PC-3 (cell line): ENCODE results near the gene TAMM41.

Source experiments
- EZH2 ChIP-seq: fragments of 300-600 bp; sonication (generic); IDR thresholded peaks from one replicate; pipeline ENCODE4 v1.6.1; 2017; ENCODE audit warnings: antibody characterized with exemption, mild to moderate bottlenecking, low read length; ENCODE audit not compliant: unreplicated experiment
- EZH2phosphoT487 ChIP-seq: fragments of 300-600 bp; sonication (generic); IDR thresholded peaks from 2 replicates; pipeline ENCODE4 v1.6.1; 2018; ENCODE audit warnings: mild to moderate bottlenecking, antibody characterized with exemption, low read length, borderline replicate concordance
- TF ChIP-seq, protein P1 (sequence below): fragments of 300-600 bp; sonication (generic); conservative IDR thresholded peaks from 2 replicates; pipeline ENCODE4 v1.5.1; 2017; ENCODE audit warnings: antibody characterized with exemption, low read depth, mild to moderate bottlenecking, low read length

DNA sequence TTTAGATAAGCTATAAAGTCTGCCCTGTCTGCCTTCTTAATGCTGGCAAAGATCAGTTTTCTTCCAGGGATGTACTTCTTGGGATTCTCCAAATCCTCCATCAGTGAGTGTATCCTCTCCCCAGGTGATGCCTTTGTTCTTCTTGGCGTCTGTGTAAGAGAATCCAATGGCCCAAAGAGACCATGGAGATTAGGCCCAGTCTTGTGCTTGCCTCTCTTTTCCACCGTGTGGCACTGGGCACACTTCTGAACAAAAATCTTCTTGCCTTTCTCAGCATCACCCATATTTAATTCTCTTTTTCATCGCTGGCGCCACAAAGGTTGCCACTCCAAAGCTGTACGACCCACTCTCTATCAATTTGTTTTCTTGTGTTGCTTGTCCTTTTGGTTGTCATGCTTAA, 32.2 kb upstream of the TAMM41 start:
- TF ChIP-seq, protein P1, sequence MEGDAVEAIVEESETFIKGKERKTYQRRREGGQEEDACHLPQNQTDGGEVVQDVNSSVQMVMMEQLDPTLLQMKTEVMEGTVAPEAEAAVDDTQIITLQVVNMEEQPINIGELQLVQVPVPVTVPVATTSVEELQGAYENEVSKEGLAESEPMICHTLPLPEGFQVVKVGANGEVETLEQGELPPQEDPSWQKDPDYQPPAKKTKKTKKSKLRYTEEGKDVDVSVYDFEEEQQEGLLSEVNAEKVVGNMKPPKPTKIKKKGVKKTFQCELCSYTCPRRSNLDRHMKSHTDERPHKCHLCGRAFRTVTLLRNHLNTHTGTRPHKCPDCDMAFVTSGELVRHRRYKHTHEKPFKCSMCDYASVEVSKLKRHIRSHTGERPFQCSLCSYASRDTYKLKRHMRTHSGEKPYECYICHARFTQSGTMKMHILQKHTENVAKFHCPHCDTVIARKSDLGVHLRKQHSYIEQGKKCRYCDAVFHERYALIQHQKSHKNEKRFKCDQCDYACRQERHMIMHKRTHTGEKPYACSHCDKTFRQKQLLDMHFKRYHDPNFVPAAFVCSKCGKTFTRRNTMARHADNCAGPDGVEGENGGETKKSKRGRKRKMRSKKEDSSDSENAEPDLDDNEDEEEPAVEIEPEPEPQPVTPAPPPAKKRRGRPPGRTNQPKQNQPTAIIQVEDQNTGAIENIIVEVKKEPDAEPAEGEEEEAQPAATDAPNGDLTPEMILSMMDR, result no peak
- TF ChIP-seq EZH2 (no peak), EZH2phosphoT487 (no peak)
